ENCODE measurements around the gene CTNNA2.

GRCh38 chr2:80028584-80028983 lies 515.7 kb downstream of the CTNNA2 start:
- TF ChIP-seq EP300 (IDR thresholded peaks at IDR 0.05) (no peak), CTCF (IDR thresholded peaks at IDR 0.05) (no peak), POLR2A (IDR thresholded peaks at IDR 0.05) (no peak), POLR2AphosphoS5 (IDR thresholded peaks at IDR 0.05) (no peak)
